HL-60 (cell line): ENCODE data around the gene CALU.
A peak's percentile ranks its signal among the peaks of the same experiment; 100 is the strongest.

ENCODE experiments used
- DNase-seq, 2 experiments: peaks; one replicate each; pipeline ENCODE4 v3.0.0-alpha.2; 2010 to 2020; ENCODE audit warnings: low read depth in 1 of 2, low spot score in 1 of 2
- H3K27ac ChIP-seq: fragments of 250-450 bp; sonication (Bioruptor Pico); replicated peaks from 2 replicates; pipeline ENCODE4 v1.5.1; 2020; ENCODE audit warnings: mild to moderate bottlenecking, moderate library complexity
- H3K27me3 ChIP-seq: fragments of 250-450 bp; sonication (Bioruptor Pico); 2 replicates; pipeline ENCODE4 v1.5.1; 2021; ENCODE audit warnings: mild to moderate bottlenecking, moderate library complexity; ENCODE audit not compliant: insufficient read depth, poor library complexity, severe bottlenecking
- H3K4me3 ChIP-seq: replicated peaks from 2 replicates; pipeline ENCODE4 v1.5.1; 2011; ENCODE audit warnings: mild to moderate bottlenecking, control low read depth, low read length; ENCODE audit not compliant: insufficient read depth
- GABPA ChIP-seq: IDR thresholded peaks from 2 replicates; pipeline ENCODE4 v1.6.1; 2012; ENCODE audit warnings: low read depth
- POLR2AphosphoS5 ChIP-seq: IDR thresholded peaks from 2 replicates; pipeline ENCODE4 v1.6.1; 2012; ENCODE audit warnings: low read depth
- SPI1 ChIP-seq: IDR thresholded peaks from 2 replicates; pipeline ENCODE4 v1.6.1; 2012; ENCODE audit warnings: low read depth, mild to moderate bottlenecking, borderline replicate concordance
- TF ChIP-seq, protein P1 (sequence below): IDR thresholded peaks from 2 replicates; pipeline ENCODE4 v1.6.1; 2012; ENCODE audit warnings: low read depth; ENCODE audit not compliant: insufficient replicate concordance
- TF ChIP-seq, protein P2 (sequence below): IDR thresholded peaks from one replicate; pipeline ENCODE4 v1.5.1; 2011; ENCODE audit warnings: low read length, control low read depth, inconsistent platforms; ENCODE audit not compliant: insufficient read depth

The CALU gene

DNA sequence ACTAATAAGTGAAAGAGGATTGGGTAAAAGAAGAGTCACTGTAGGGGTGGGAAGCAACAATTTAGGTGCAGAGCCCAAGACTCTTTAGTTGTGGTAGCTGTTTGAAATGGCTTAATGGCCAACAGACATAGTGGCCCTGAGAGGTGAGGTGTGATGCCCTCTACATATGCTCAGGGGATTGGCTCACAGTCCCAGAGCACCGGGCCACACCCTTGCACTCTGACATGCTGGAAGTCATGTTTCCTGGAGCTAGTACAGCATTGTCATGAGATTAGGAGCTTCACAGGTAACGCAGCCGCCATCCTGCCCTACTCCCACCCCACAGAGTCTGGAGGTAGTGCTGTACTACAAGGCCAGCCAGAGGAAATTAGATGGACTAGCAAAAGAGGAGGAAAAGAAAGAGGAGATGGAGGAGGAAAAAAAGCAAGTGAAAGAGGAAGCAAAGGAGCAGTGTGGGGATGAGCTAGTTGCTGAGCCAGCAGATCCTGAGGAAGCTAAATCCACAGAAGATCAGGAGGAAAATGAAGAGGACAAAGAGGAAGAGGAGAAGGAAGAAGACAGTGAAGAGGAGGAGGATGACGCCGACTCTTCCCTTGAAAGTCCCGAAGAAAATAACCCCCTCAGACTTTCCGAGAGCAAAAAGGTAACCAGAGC is 76.3 kb downstream of the CALU start:
- Histone ChIP-seq H3K27me3 (no peaks in the 10 kb centered on the region), H3K4me3 (no peak overlapping the region), H3K27ac (no peak overlapping the region)
- TF ChIP-seq SPI1 (peak; percentile 66), POLR2AphosphoS5 (no peak), GABPA (no peak)
- TF ChIP-seq, protein P1, sequence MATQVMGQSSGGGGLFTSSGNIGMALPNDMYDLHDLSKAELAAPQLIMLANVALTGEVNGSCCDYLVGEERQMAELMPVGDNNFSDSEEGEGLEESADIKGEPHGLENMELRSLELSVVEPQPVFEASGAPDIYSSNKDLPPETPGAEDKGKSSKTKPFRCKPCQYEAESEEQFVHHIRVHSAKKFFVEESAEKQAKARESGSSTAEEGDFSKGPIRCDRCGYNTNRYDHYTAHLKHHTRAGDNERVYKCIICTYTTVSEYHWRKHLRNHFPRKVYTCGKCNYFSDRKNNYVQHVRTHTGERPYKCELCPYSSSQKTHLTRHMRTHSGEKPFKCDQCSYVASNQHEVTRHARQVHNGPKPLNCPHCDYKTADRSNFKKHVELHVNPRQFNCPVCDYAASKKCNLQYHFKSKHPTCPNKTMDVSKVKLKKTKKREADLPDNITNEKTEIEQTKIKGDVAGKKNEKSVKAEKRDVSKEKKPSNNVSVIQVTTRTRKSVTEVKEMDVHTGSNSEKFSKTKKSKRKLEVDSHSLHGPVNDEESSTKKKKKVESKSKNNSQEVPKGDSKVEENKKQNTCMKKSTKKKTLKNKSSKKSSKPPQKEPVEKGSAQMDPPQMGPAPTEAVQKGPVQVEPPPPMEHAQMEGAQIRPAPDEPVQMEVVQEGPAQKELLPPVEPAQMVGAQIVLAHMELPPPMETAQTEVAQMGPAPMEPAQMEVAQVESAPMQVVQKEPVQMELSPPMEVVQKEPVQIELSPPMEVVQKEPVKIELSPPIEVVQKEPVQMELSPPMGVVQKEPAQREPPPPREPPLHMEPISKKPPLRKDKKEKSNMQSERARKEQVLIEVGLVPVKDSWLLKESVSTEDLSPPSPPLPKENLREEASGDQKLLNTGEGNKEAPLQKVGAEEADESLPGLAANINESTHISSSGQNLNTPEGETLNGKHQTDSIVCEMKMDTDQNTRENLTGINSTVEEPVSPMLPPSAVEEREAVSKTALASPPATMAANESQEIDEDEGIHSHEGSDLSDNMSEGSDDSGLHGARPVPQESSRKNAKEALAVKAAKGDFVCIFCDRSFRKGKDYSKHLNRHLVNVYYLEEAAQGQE: no peak
- TF ChIP-seq, protein P2, sequence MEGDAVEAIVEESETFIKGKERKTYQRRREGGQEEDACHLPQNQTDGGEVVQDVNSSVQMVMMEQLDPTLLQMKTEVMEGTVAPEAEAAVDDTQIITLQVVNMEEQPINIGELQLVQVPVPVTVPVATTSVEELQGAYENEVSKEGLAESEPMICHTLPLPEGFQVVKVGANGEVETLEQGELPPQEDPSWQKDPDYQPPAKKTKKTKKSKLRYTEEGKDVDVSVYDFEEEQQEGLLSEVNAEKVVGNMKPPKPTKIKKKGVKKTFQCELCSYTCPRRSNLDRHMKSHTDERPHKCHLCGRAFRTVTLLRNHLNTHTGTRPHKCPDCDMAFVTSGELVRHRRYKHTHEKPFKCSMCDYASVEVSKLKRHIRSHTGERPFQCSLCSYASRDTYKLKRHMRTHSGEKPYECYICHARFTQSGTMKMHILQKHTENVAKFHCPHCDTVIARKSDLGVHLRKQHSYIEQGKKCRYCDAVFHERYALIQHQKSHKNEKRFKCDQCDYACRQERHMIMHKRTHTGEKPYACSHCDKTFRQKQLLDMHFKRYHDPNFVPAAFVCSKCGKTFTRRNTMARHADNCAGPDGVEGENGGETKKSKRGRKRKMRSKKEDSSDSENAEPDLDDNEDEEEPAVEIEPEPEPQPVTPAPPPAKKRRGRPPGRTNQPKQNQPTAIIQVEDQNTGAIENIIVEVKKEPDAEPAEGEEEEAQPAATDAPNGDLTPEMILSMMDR: no peak
- DNase-seq: no peak

DNA sequence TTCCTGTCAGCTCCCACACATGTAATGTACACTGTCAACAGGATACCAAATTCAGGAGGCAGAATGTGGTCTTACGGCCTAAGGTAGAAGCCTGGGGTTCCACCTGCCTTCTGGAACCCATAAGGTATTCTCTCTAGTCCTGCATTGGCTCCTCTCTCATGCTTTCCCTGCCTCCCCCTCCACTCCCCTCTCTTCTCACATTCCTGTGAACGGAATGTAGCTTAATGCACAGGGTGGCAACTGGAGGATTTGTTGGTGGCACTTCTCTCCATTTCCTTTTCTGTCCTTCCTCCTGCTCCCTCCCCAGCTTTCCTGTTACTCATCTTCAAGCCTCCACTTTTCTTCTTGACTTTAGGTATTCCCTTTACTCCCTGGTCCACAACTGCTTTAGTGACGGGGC is 79.5 kb downstream of the CALU start:
- no peak overlapping the region for H3K27ac ChIP-seq
- DNase-seq: no peak

More for the DNA sequence above, 79.5 kb downstream of the CALU start:
- H3K4me3 ChIP-seq: no peak overlapping the region
- no peak for TF ChIP-seq GABPA
- no peak for TF ChIP-seq SPI1
- TF ChIP-seq POLR2AphosphoS5: no peak
- TF ChIP-seq, protein P2: no peak
- TF ChIP-seq, protein P1: no peak
- no peaks in the 10 kb centered on the region for H3K27me3 ChIP-seq
